ENCODE measurements around the gene EXO1. TPM values are rescaled to one million over a fixed set of nuclear protein-coding genes. Genes with fewer than 3 reads are reported as not detected.
"Not testable (repeated sequence)": the region's sequence is repeated elsewhere in the genome, so short reads cannot be mapped to it uniquely, and the experiment has no call there.

Gene EXO1
- total and polyA plus RNA-seq, 2 experiments from 2014 or later: 6.2 TPM

DNA sequence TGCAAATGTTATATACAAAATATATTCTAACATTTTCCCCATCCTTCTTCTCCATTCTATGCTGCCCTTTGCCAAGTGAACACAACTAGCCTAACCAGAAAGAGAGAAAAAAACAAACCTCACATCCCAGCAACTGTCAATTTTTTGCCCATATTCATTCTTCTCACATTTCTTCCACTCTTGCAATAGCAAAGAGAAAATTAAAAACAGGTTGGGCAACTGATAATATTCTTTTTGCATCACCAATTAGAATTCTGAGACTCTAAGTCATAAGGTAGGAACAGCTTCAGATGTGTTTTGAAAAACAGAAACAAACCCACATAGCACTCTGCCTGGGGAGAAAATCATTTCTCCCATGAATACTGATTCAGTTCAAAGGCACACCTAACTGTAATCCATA, 25.2 kb upstream of the EXO1 start:
- Histone ChIP-seq H3K36me3 (ENCODE audit: low read depth) (no peaks in the 10 kb centered on the region), H3K4me1 (ENCODE audit: insufficient read depth) (peaks cover 18% of the 10 kb centered on the region), H3F3A (ENCODE audit: insufficient read depth) (peaks cover 7% of the 10 kb centered on the region; the same call in 1 of the 2 replicates), H3K9me2 (ENCODE audit: insufficient read depth) (no peaks in the 10 kb centered on the region), H3K9ac (no peak overlapping the region), H3K9me3 (ENCODE audit: low read depth) (no peaks in the 10 kb centered on the region), H3K27me3 (replicated peaks; ENCODE audit: insufficient read depth) (no peaks in the 10 kb centered on the region), H2AFZ (no peak overlapping the region), H3K27ac (no peak overlapping the region), H4K20me1 (ENCODE audit: insufficient read depth) (no peaks in the 10 kb centered on the region), H3K4me3 (no peak overlapping the region), H3K79me2 (ENCODE audit: insufficient read depth) (no peaks in the 10 kb centered on the region), H3K4me2 (ENCODE audit: unreplicated experiment) (no peak overlapping the region)
- DNase-seq: peak; percentile 15
- in situ Hi-C loops (cut with MboI): no loop called here
- TF ChIP-seq EZH2phosphoT487 (IDR thresholded peaks at IDR 0.05; ENCODE audit: insufficient read depth, low read depth): no peak
- no peak for TF ChIP-seq EZH2 (IDR thresholded peaks at IDR 0.05; ENCODE audit: insufficient read depth, poor library complexity, severe bottlenecking)

DNA sequence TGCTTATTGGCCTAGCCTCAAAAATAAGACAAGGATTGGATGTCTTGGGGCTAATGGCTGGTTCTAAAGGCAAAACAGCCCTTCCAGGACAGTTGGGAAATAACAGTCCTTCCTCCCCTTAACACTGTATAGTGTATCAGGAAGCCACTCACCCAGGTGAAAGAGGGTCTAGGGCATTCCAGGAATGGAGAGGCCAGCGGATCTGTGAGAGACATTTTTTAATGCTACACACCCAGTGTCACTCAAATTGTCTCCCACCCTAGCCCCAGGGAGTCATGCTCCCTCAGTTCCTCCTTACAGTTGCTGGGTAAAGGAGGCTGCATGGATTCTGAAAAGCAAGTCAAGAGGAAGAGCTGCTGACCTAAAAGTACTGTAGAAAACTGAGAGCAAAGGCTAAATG, 24.1 kb upstream of the EXO1 start:
- no peaks in the 10 kb centered on the region for H3K36me3 ChIP-seq (ENCODE audit: low read depth)
- H3K79me2 ChIP-seq (ENCODE audit: insufficient read depth): no peaks in the 10 kb centered on the region
- peaks cover 14% of the 10 kb centered on the region; the same call in 1 of the 2 replicates for H3F3A ChIP-seq (ENCODE audit: insufficient read depth)
- 95 to 96% methylated on average over 1 of the region's 1 CpG for WGBS, 2 experiments (ENCODE audit: low coverage in 1 of 2, low lambda C conversion rate in 2 of 2, missing lambda C conversion rate in 2 of 2)
- H3K4me1 ChIP-seq (ENCODE audit: insufficient read depth): peaks cover 28% of the 10 kb centered on the region
- in situ Hi-C loops (cut with MboI): no loop called here
- TF ChIP-seq EZH2 (IDR thresholded peaks at IDR 0.05; ENCODE audit: insufficient read depth, poor library complexity, severe bottlenecking): no peak
- no peak for TF ChIP-seq EZH2phosphoT487 (IDR thresholded peaks at IDR 0.05; ENCODE audit: insufficient read depth, low read depth)
- DNase-seq: no peak
- H2AFZ ChIP-seq: no peak overlapping the region
- H3K9me2 ChIP-seq (ENCODE audit: insufficient read depth): no peaks in the 10 kb centered on the region
- H3K27ac ChIP-seq: no peak overlapping the region
- no peaks in the 10 kb centered on the region for H4K20me1 ChIP-seq (ENCODE audit: insufficient read depth)
- H3K9ac ChIP-seq: no peak overlapping the region
- no peak overlapping the region for H3K4me2 ChIP-seq (ENCODE audit: unreplicated experiment)
- no peak overlapping the region for H3K4me3 ChIP-seq
- H3K27me3 ChIP-seq (replicated peaks; ENCODE audit: insufficient read depth): no peaks in the 10 kb centered on the region
- H3K9me3 ChIP-seq (ENCODE audit: low read depth): no peaks in the 10 kb centered on the region

DNA sequence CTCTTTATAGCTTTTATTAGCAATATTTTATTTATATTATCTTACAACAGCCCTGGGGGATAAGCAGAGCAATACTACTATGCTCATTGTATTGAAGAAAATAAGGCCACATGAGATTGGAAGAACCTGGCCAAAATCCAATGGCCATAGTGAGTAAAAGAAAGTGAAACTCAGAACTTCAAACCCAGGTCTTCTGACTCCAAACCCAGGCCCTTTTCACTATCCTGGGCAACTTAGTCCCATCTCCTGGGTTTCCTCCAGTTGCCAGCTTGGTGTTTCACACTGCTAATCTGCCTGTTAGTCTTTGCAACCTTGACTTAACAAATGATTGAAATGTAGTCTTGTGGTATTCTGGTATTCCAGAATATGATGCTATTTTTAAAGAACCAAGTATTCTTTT, 22.4 kb upstream of the EXO1 start:
- Histone ChIP-seq H3K4me1 (ENCODE audit: insufficient read depth) (peaks cover 33% of the 10 kb centered on the region), H3K27me3 (replicated peaks; ENCODE audit: insufficient read depth) (no peaks in the 10 kb centered on the region), H3K4me3 (no peak overlapping the region), H3F3A (ENCODE audit: insufficient read depth) (peaks cover 20% of the 10 kb centered on the region; the same call in 1 of the 2 replicates), H3K27ac (no peak overlapping the region), H3K36me3 (ENCODE audit: low read depth) (no peaks in the 10 kb centered on the region), H3K9ac (no peak overlapping the region), H3K79me2 (ENCODE audit: insufficient read depth) (no peaks in the 10 kb centered on the region), H3K9me3 (ENCODE audit: low read depth) (no peaks in the 10 kb centered on the region), H3K9me2 (ENCODE audit: insufficient read depth) (no peaks in the 10 kb centered on the region), H3K4me2 (ENCODE audit: unreplicated experiment) (no peak overlapping the region), H4K20me1 (ENCODE audit: insufficient read depth) (no peaks in the 10 kb centered on the region), H2AFZ (no peak overlapping the region)
- peak; percentile 53 for DNase-seq
- in situ Hi-C loops (cut with MboI): no loop called here
- TF ChIP-seq EZH2phosphoT487 (IDR thresholded peaks at IDR 0.05; ENCODE audit: insufficient read depth, low read depth): no peak
- TF ChIP-seq EZH2 (IDR thresholded peaks at IDR 0.05; ENCODE audit: insufficient read depth, poor library complexity, severe bottlenecking): no peak

DNA sequence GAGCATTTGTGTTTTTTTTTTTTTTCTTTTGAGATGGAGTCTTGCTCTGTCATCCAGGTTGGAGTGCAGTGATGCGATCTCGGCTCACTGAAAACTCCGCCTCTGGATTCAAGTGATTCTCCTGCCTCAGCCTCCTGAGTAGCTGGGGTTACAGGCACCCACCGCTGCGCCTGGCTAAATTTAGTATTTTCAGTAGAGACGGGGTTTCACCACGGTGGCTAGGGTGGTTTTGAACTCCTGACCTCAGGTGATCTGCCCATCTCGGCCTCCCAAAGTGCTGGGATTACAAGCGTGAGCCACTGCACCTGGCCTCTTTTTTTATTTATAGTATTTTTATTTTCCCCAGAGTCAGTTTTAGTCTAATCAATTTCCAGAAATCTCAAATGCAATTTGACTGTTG, 21.4 kb upstream of the EXO1 start:
- H4K20me1 ChIP-seq (ENCODE audit: insufficient read depth); H3K9me3 ChIP-seq (ENCODE audit: low read depth); H3K9me2 ChIP-seq (ENCODE audit: insufficient read depth); H3K4me3 ChIP-seq; H3K9ac ChIP-seq; H3K36me3 ChIP-seq (ENCODE audit: low read depth); H3K4me2 ChIP-seq (ENCODE audit: unreplicated experiment); H3K27me3 ChIP-seq (replicated peaks; ENCODE audit: insufficient read depth); H2AFZ ChIP-seq; in situ Hi-C loops (cut with MboI); H3K79me2 ChIP-seq (ENCODE audit: insufficient read depth); H3K27ac ChIP-seq; DNase-seq: not testable (repeated sequence)
- Histone ChIP-seq H3K4me1 (ENCODE audit: insufficient read depth) (peaks cover 26% of the 10 kb centered on the region), H3F3A (ENCODE audit: insufficient read depth) (peaks cover 14% of the 10 kb centered on the region; the same call in 1 of the 2 replicates)
- WGBS, 2 experiments (ENCODE audit: low coverage in 1 of 2, low lambda C conversion rate in 2 of 2, missing lambda C conversion rate in 2 of 2): 89 to 96% methylated on average over 7 to 9 of the region's 9 CpGs

DNA sequence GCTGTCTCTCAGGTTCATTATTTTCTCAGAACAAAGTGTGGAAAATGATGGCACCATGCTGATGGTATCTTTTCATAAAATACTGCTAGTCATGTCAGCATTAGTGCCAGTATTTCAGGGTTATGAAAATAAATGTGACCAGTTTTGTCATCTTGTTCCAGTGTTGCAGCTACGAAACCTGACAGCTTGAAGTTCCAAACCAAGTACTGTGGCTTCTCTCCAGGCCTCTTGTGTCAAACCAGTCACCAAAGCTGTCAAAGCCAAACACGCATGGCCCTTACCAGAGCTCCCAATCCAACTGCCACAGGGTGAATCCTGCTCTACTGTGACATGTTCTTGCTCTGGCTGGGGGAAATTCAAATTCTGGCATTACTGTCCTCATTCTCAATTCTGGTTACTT, 20.7 kb upstream of the EXO1 start:
- Histone ChIP-seq H3K9me3 (ENCODE audit: low read depth) (no peaks in the 10 kb centered on the region), H3K27ac (no peak overlapping the region), H3K27me3 (replicated peaks; ENCODE audit: insufficient read depth) (no peaks in the 10 kb centered on the region), H3F3A (ENCODE audit: insufficient read depth) (0 out of 2 replicates have a peak, but pooled peaks cover 13% of the 10 kb centered on the region), H3K79me2 (ENCODE audit: insufficient read depth) (no peaks in the 10 kb centered on the region), H2AFZ (no peak overlapping the region), H3K9ac (no peak overlapping the region), H3K36me3 (ENCODE audit: low read depth) (no peaks in the 10 kb centered on the region), H3K4me3 (no peak overlapping the region), H4K20me1 (ENCODE audit: insufficient read depth) (no peaks in the 10 kb centered on the region), H3K9me2 (ENCODE audit: insufficient read depth) (no peaks in the 10 kb centered on the region), H3K4me2 (ENCODE audit: unreplicated experiment) (no peak overlapping the region), H3K4me1 (ENCODE audit: insufficient read depth) (peaks cover 24% of the 10 kb centered on the region)
- in situ Hi-C loops (cut with MboI): no loop called here
- no peak for DNase-seq
- 97 to 100% methylated on average over 2 of the region's 2 CpGs for WGBS, 2 experiments (ENCODE audit: low coverage in 1 of 2, low lambda C conversion rate in 2 of 2, missing lambda C conversion rate in 2 of 2)
- TF ChIP-seq EZH2phosphoT487 (IDR thresholded peaks at IDR 0.05; ENCODE audit: insufficient read depth, low read depth) (no peak), EZH2 (IDR thresholded peaks at IDR 0.05; ENCODE audit: insufficient read depth, poor library complexity, severe bottlenecking) (no peak)

Data from GM23248 (cell line).